Measurements from ENCODE around the gene ZGRF1. TPM values are rescaled to one million over a fixed set of nuclear protein-coding genes. Genes with fewer than 3 reads are reported as not detected.
A peak's percentile ranks its signal among the peaks of the same experiment; 100 is the strongest.
"Not testable (repeated sequence)": the region's sequence is repeated elsewhere in the genome, so short reads cannot be mapped to it uniquely, and the experiment has no call there.

Gene ZGRF1
- total RNA-seq, 1 donor = 2.7 TPM

DNA sequence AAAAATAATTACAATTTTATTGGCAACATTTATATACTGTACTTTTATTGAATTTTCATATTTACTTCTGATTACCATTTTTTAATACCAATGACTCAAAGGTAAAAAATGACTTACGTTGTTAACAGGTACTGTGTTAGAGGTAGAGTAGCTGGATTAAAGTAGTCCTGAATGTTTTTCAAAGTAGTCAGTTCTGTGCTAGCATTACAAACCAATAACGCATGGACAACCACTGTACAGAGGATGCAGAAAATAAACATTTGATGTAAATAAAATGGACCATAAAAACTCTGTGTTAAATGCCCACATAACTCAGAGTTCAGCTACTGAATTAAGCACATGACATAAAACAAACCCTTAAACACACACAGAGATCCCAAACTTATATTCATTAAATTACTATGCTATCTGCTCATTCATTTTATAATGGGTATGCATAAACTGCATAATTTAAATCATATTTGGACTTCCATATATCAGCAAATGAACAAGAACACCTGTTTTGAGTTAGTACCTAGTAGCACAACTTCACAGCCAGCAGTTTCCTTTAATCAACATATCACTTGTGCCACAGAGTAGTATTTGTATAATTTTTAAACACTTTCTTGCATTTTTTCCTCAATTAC lies 74.3 kb downstream of the ZGRF1 start:
- no peak for DNase-seq (ENCODE audit: low read depth in 2 of 3, low spot score in 2 of 3)

DNA sequence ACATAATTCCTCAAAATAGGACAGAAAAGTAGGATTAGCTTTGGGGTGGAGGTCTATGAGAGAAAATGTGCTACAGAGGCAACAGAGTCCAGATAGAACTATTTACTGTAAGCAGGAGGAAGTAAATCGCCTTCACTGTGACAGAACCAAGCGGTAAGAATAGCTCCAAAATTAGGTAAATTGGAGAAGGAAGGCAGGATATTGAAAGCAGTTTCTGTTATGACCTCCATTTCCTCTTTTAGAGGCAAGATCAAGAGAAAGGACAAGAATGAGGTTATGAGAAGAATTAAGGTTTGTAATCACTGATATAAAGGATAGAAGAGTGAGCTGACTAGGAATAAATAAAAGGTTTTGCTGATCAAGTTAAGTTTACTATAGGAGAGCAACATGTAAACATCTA lies 76.6 kb downstream of the ZGRF1 start:
- peak in 1 of 3 donors; percentile 2 for DNase-seq (ENCODE audit: low read depth in 2 of 3, low spot score in 2 of 3)

DNA sequence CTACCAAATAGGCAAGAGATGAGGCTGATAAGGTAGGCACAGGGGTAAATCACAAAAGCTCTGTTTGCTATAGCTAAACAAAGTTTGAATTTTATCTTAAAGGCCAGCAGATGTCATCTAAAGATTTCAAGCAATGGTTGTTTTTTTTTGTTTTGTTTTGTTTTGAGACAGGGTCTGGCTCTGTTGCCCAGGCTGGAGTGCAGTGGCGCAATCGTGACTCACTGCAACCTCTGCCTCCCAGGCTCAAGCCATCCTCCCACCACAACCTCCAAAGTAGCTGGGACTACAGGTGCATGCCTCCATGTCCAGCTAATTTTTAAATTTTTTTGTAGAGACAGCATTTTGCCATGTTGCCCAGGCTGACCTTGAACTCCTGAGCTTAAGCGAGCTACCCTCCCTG lies 77.7 kb downstream of the ZGRF1 start:
- no peak for DNase-seq (ENCODE audit: low read depth in 2 of 3, low spot score in 2 of 3)

DNA sequence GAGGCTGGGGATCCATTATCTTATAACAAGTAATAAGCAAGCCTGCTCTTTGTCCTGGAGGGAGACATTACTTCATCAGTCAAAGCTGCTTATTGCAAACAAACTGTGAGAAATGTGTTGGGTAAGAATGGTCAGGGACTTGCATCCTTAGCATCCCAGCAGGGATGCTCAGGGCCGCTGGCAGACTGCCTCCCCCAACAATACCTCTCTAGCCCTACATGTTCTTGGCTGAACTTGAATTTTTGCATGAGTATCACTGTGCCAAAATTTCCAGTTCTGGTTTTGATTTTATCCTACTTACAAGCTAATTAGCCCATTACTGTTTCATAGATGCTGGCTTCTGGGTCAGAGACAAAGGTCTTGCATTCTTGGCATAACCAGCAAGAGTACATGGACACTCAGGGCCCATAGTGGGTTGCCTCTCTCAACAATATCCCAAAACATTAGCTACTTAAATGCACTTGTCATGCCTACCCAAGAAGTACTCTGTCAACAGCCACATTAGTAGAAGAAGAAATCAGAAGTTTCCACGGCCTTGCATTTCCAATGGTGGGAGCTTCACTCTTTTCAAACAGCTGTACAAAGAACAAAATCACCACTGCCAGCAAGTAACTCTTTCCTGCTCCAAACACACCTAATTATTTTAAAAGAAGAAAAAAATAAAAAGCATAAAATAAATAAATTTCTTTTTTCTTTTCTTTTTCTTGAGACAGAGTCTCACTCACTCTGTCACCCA lies 78.9 kb downstream of the ZGRF1 start:
- no peak for DNase-seq (ENCODE audit: low read depth in 2 of 3, low spot score in 2 of 3)

DNA sequence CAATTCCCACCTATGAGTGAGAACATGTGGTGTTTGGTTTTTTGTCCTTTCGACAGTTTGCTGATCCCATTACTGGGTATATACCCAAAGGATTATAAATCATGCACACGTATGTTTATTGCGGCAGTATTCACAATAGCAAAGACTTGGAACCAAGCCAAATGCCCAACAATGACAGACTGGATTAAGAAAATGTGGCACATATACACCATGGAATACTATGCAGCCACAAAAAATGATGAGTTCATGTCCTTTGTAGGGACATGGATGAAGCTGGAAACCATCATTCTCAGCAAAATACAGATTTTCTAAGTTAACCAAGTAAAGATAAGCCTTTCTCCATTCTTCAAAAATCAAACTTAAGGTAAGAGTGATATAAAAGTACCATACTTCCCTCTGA lies 82.4 kb downstream of the ZGRF1 start:
- not testable (repeated sequence) for DNase-seq (ENCODE audit: low read depth in 2 of 3, low spot score in 2 of 3)

DNA sequence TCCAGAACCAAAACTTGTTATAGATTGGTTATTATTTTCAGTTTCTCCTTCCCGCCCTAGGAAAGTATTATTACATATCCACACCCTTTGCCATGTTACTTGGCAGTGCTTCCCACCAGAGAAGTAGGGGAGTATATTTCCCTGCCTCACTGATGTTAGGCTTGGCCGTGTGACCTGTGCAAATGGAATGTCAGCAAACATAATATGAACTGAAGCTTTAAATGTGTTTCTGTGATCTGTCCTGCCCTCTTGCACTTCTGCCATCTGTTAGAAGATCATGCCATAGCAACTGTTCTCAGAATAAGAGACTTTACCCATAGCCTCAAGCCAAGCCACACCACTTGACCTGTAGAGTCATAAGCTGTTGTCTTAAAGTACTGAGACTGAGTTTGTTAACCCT lies 84.0 kb downstream of the ZGRF1 start:
- no peak for DNase-seq (ENCODE audit: low read depth in 2 of 3, low spot score in 2 of 3)

DNA sequence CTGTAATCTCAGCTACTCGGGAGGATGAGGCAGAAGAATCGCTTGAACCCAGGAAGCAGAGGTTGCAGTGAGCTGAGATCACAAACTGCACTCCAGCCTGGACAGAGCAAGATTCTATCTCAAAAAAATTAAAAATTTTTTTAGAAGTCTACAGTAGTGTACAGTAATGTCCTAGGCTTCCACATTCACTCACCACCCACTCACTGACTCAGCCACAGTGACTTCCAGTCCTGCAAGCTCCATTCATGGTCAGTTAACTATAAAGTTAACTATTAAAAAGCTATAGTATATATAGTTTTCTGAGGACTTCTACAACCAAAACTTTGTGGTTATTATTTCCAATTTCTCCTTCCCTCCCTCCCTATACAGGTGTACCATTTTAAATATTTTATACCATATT lies 86.0 kb downstream of the ZGRF1 start:
- no peak for DNase-seq (ENCODE audit: low read depth in 2 of 3, low spot score in 2 of 3)

DNA sequence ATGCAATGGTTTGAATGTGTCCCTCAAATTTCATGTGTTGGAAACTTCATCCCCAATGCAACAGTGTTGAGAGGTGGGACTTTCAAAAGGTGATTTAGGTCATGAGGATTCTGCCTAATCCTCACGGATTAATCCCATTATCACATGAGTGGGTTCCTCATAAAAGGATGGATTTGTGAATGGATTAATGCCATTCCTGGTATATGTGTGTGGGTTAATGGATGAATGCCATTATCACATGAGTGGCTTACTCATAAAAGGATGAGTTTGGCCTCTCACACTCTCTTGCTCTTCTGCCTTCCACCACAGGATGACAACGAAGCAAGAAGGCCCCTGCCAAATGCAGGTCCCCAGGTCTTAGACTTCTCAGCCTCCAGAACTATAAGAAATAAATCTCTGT lies 90.2 kb downstream of the ZGRF1 start:
- no peak for DNase-seq (ENCODE audit: low read depth in 2 of 3, low spot score in 2 of 3)

DNA sequence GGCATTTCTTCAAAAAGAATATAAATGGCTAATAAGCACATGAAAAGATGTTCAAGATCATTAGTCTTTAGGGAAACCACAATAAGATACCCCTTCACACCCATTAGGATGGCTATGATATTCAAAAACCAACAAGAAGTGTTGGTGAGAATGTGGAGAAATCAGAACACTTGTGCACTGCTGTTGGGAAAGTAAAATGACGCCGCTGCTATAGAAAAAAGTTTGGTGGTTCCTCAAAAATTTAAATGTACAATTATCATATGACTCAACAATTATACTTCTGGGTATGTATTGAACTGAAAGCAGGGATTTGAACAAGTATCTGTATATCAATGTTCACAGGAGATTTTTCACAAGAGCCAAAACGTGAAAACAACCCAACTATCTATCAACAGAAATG lies 91.4 kb downstream of the ZGRF1 start:
- DNase-seq (ENCODE audit: low read depth in 2 of 3, low spot score in 2 of 3) = no peak

DNA sequence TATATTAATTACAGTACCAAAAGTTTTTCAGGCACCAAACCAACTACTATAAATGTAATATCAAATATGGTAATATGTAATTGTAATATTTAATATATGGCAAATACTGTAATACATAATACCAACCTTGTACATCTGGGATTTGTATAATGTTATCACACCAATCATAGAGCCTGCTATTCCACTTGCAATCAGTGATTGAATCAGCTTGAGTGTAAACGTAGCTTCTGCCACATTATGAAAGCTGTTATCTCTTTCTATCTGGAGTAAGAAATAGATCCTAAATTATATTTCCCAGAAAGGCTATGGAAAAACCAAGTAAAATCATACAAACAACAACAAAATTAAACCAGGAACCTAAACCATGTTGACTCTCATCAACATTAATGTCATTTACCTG lies 96.0 kb downstream of the ZGRF1 start:
- no peak for DNase-seq (ENCODE audit: low read depth in 2 of 3, low spot score in 2 of 3)

DNA sequence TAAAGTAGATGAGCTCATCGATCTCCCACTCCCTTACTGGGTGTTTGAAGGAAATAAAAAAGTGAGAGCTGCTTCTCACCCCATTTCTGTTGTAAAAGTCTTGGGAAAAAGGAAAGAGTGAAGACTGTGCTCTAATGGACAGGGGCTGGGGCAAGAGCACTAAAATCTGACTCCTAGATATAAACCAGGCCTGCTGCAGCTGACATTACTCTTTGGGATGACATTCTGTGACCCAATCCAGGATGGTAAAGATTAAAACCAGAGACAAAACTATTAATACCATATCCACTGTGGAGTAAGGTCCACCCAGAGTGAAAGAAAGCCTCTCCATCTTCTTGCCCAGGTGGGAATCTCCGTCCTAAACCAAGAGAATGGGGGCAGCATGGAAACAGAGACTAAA lies 100.6 kb downstream of the ZGRF1 start:
- DNase-seq (ENCODE audit: low read depth in 2 of 3, low spot score in 2 of 3) = no peak

DNA sequence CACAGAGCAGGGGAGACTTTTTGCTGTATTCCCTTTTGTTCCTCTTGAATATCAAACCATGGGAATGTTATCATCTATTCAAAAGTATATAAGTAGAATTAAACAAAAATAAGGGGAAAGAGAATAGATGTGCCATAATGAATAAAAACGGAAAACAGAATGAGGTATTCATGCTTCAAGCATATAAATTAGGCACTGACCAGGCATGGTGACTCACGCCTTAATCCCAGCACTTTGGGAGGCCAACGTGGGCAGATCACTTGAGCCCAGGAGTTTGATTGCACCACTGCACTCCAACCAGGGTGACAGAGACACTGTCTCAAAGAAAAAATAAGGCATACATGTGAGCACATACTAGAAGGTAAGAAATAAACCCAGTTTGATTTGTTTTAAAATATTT lies 104.4 kb downstream of the ZGRF1 start:
- no peak for DNase-seq (ENCODE audit: low read depth in 2 of 3, low spot score in 2 of 3)

DNA sequence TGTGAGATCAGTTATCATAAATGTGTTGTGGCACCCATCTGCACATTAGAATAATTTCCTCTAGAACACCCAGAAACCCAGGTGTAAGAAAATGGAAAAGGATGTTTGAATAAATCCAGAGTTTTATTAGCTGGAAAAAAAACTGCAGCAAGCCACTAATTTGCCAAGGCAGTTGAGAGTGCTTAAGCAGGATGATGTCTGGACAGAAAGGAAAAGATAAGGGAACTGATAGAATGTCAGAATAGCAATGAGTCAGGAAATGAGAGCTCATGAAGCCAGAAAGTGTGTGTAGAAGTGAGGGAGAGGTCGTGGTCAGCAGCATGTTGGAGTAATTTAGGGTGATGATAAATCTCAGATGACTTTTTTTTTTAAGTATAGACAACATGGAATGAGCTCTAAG lies 105.6 kb downstream of the ZGRF1 start:
- no peak for DNase-seq (ENCODE audit: low read depth in 2 of 3, low spot score in 2 of 3)

DNA sequence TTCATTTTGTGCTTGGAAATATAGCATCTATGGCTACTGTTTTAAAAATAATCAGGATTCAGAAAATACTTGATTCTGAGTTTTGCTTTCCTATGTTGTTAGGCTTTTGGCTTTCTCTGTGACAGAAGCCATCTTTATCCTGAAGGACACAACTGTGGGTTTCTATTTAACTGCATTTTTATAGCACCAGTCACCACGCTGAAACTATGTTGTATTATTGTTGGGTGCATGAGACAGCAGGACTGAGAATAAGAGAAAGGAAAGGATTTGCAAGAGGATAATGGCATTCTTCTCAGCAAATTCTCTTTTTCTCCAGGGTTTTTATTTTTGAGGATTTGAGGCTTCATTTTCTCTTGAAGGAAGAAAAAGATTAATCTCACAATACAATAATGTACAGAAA lies 110.6 kb downstream of the ZGRF1 start:
- no peak for DNase-seq (ENCODE audit: low read depth in 2 of 3, low spot score in 2 of 3)

DNA sequence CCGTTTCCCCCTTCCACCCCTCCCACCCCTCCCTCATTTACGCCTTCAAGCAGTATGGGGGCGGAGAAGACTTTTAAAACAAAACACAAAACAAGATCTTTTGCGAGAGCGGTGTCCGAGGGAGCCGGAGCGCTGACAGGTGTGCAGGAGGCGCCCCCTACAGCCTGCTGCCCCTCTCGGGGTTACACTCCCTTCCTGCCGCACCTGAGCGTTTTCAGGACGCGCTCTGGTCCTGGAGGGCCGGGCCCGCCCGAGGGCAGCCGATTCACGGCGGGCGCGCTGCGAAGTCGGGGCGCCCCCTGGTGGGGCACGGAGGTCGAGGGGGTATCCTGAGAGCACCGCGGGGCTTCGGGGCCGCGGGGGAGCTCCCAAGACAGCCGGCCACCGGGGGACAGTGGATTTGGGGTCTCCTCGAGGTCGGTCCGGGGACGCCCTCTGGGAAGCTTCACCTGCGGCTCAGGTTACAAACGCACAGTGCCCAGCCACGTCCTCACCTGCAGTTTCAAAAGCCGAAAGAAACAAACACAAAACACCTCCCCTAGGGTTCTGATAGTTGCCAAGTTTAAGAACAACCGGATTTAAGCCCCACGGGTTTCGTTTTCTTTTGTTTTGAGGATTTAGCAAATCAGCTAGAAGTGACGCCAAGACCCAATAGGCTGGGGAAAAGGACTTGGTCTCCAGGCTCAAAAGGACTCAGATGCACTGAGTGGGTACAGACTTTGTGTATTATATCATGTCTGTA lies 112.8 kb downstream of the ZGRF1 start:
- peak in 2 of 3 donors; percentile 64 to 70 for DNase-seq (ENCODE audit: low read depth in 2 of 3, low spot score in 2 of 3)

DNA sequence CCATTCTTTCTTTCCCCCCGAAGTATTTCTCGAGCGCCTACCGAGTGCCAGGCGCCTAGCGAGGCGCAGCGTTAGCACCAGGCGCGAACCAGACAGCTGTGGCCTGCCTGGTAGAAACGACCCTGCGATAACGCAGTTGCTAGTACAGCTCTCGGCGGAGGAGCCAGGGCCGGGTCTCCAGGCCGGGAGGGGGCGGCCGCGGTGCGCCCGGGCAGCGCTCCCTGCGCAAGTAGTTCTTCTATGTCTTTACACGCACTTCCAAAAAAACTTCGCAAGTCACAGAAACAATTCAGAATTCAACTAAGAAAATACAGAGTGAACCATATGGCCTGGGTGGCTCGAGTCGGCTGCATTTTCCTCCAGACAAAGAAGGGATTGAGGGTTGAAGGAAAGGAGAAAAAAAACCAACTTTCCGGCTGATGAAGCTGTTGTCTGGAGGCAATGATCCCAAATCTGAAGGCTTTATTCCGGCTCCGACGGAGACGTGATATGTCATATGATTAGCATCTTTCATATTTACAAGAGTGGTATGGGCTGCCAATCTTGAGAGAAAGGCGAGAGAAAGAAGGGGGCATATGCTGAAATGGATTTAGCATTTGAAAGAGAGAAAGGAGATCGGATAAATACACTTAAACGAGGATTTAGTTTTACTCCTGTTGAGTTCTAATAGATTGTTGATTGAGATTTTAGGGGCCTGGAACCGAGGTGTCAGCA lies 113.5 kb downstream of the ZGRF1 start:
- peak in 2 of 3 donors; percentile 47 to 66 for DNase-seq (ENCODE audit: low read depth in 2 of 3, low spot score in 2 of 3)

DNA sequence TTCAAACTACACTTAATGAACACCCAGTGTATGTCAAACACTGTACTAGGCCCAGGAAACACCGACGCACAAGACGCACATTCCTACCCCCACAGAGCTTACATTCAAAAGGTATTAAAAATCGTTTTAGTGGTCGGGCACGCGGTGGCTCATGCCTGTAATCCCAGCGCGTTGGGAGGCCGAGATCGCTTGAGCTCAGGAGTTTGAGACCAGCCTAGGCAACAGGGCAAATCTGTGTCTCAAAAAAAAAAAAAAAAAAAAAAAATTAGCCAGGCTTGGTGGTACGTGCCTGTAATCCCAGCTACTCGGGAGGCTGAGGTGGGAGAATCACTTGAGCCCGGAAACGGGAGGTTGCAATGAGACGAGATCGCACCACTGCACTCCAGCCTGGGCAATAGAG lies 114.3 kb downstream of the ZGRF1 start:
- DNase-seq (ENCODE audit: low read depth in 2 of 3, low spot score in 2 of 3) = peak in 1 of 3 donors; percentile 1

DNA sequence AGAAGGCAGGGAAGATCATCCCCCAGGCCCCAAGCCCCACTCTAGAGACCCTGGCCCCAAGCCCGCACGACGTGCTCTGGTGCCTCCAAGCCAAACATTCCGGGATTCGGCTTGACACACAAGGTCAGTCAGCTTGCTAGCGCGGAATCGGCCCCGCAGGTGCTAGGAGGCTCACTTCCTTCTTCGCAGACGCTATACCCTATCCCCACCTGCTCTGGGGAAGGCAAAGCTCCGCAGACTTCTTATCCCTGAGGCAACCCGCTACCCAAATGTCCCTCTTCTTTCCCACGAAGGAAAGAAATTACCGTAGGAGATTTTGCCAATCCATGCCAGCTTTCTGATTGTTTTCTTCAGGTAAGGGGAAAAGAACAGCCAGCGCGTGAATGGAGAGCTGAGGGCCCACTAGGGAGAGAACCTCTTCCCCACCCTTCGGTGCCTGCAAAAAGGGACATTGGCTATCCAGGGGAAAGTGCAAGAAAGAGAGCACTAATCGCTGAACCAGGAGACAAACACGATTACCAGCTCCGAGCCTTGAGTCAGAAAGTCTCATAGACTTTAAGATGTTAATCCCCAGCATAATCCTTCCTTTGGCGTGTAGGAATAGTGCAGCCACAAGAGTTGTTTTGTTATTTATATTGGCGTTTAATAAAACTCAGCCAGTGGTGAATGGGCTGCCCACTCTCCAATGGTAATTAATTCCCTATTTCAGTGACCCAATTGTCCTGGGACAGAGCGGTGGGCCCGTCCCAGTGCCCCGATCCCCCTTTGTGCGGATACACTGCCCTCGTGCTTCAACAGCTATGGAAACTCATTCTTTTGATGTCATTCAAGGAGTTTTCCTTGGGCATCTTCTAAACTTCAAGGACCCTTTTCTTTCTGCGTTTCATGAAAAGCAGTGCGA lies 115.3 kb downstream of the ZGRF1 start:
- DNase-seq (ENCODE audit: low read depth in 2 of 3, low spot score in 2 of 3) = peak in 2 of 3 donors; percentile 6 to 24

DNA sequence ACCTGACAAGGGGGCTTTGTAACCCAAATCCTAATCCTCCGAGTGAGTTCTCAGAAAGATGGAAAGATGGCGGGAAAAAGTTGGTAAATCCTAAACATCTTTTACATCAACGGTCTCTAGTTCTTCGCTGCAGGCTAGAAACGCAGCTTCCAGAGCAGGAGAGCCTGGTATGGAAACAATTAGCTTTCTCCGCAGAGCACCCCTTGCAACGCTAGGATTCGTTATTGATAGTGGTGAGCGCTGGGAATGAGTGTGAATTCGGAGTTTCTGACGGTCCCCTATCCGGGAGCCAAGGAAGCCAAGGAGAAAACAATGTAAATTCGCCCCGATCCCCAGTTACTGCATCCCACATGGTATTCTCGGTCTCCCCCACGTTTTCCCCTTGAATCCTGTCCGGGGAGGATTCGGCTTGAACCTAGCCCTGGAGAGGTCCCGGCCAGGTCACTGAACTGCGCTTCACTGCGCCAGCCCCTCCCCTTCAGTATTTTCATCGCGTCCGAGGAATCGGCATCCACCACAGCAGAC lies 116.0 kb downstream of the ZGRF1 start:
- peak in 2 of 3 donors; percentile 3 to 19 for DNase-seq (ENCODE audit: low read depth in 2 of 3, low spot score in 2 of 3)
